Measurements from ENCODE around the gene SMIM38.

Gene SMIM38

DNA sequence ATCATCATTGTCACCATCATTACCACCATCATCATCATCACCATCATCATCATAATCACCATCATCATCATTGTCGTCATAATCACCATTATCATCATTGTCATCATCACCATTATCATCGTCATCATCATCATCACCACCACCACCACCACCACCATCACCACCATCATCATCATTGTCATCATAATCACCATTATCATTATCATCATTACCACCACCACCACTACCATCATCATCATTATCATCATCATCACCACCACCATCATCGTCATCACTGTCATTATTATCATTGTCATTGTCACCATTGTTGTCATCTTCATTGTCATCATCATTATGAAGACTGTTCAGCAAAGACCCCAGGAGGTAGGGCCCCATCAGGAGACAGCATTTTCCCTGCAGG lies 33.3 kb downstream of the SMIM38 start:
- DNase-seq = no peak

GRCh38 chr11:69190796-69191536 lies 35.2 kb downstream of the SMIM38 start:
- DNase-seq = no peak

GRCh38 chr11:69192301-69192721 lies 36.6 kb downstream of the SMIM38 start:
- no peak for DNase-seq

- DNase-seq = no peak
Measured at GRCh38 chr11:69193151-69193550, 37.4 kb downstream of the SMIM38 start.

GRCh38 chr11:69193629-69194028 lies 37.9 kb downstream of the SMIM38 start:
- DNase-seq = no peak

DNA sequence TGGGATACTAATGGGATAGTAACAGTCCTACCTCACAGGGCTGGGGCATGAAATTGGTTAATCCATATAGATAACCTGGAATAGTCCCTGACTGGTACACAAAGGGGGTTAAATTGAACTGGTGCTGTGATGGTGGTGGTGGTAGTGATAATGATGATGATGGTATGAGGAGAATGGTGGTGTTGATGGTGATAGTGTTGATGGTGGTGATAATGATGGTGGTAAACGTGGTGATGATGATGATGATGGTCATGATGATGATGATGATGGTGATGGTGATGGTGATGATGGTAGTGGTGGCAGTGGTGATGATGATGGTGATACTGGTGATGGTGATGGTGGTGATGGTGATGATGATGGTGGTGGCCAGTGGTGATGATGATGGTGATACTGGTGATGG lies 38.7 kb downstream of the SMIM38 start:
- no peak for DNase-seq

DNA sequence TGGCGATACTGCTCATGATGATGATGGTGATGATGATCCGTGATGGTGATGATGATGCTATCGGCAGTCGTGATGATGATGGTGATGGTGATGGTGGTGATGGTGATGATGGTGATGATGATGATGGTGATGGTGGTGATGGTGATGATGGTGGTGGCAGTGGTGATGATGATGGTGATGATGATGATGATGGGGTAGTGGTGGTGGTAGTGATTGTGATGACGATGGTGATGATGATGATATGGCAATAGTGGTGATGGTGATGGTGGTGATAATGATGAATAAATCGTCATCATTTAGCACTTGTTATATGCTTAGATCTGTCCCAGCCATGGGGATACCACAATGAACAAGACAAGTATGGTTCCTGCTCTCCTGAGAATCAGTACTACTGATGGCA lies 39.2 kb downstream of the SMIM38 start:
- DNase-seq = no peak

DNA sequence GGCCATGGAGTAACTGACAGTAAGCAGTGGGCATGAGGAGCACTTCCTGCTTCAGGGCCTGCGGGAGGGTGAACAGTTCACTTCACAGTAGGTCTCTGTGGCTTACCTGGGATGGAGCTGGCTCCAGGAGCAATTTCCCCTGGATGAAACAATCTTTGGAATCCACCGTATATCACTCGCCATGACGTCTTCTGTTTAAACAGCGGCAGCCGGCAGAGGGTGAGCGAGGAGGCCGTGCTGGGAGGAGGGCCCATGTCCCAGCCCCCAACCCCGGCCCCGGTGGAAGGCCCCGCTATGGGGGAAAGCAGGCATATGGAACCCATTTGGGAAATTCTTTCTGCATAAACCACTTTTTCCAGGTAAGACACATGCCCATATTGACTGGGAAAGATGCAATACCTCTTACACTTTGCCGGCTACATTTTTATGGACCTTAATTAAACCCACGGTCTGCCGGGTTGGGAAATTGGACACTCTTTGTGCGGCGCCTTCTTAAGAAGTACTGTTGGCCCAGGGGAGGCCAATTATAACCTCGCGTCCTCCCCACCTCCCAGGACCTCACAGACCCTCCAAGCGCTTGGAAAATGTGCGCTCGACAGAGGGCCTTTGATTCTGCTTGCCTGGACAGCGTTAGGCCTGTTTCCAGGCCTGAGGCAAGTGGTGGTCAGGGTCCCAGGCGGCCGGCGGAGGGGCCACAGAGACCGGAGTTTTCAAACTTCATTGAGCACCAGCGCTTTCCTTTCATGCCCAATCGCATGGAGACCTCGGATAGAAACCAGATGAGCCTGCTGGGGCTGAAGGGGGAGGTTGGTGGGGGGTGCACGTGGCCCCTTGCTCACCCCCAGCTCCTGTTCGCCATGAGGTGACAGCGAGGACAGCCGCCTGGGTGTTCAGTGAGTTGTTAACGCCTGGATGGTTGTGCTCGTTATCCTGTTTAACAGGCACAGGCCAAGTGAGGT lies 40.4 kb downstream of the SMIM38 start:
- no peak for DNase-seq

GRCh38 chr11:69196783-69197169 lies 41.0 kb downstream of the SMIM38 start:
- no peak for DNase-seq

DNA sequence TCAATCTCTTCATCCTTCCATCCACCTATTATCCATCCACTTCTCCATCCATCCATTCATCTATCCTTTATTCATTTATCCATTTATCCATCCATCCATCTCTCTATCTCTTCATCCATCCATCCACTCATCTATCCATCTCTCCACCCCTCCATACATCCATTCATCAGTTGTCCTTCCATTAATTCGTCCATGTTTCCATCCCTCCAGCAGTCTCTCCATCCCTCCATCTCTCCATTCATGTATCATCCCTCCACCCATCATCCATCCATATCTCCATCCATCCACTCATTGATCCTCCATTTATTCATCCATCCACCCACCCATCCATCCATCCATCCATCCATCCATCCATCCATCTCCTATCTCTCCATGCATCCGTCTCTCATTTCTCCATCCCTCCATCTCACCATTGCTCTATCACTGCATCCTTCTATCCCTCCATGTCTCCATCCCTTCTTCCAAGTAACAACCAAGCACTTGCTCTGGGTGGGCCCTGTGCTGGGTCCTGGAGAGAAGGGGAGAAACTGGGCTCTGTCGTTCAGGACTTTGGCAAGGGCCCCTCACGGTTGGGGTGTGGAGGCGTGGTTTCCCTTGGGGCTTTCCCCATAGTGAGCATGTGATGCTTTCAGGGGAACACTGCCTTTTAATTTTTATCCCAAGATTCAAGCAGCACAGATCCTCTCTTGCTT lies 43.3 kb downstream of the SMIM38 start:
- DNase-seq = no peak

DNA sequence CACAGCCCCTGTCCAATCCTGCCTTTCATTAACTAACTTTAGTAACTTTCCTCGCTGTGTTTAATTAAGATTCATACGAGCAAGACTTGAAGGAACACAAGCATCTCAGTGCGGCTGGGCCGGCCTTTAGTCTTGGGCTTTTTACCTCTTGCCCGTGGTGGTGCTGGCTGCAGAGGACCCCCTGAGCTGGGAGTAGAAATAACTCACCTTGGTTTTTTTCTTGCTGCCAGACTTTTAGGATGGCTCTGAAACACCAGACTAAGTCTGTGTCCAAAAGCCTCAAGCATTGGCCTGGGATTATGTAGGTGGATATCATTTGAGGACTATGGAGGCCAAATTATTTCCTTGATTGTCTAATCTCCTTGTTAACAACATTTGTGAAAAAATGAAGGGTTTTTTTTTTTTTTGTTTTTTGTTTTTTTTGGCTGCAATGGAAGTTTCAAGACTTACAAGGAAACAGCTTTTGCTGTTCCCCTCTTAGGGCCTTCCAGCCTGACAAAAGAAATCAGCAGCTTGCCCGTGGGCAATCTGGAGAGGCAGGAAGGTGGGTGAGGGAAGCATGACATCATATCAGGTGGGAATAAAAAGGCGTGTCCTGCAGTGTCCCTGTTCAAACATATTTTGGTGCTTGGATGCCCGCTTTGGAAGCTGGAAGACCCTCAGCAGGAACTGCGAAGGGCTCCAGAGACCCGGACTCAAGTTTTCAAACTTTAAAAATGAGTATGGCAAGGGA lies 44.0 kb downstream of the SMIM38 start:
- DNase-seq = no peak

DNA sequence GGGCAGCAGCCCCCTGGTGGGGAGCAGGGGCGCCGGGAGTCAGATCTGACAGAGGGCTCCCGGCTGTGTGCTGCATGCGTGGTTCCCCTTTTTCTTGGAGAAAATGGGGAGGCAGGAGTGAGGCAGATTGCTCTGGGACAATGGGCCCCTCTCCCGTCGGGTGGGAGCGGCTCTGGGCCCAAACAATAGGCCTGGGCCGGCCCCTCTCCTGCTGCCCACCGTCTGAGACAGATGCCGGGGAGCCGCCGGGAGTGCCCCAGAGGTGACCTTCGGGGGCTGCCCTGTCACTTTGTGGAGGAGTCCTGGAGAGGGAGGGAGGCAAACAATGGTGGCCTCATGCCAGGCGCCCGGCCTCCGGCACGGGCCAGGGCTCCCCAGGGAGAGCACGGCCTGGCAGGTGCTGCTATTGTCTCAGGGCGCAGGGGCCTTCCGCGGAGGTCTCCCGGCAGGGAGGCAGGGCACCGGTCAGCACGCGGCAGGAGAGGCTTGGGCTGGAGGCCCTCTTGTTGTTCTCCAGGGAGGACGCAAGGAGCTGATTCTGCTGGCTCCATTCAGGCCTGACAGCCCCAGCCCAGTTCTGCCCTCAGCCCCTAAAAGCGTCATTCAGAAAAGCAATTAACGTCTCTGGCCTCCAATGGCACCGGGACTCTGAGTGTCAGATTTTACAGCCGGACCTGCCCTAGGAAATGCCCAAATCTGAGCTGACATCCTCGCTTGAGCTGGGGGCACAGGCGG lies 44.8 kb downstream of the SMIM38 start:
- no peak for DNase-seq

DNA sequence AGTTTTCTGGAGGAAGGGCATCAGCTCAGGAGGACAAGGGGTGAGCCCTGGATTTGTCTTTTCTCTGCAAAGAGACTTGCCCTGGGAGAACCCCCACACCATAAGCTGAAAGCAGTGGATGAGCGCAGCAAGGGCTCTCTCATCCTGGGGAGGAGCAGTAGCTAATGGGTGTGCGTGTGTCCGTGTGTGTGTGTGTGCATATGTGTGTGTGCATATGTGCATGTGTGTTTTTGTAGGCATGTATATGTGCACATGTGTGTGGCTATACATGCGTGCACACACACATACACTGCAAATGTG lies 45.3 kb downstream of the SMIM38 start:
- DNase-seq = no peak

DNA sequence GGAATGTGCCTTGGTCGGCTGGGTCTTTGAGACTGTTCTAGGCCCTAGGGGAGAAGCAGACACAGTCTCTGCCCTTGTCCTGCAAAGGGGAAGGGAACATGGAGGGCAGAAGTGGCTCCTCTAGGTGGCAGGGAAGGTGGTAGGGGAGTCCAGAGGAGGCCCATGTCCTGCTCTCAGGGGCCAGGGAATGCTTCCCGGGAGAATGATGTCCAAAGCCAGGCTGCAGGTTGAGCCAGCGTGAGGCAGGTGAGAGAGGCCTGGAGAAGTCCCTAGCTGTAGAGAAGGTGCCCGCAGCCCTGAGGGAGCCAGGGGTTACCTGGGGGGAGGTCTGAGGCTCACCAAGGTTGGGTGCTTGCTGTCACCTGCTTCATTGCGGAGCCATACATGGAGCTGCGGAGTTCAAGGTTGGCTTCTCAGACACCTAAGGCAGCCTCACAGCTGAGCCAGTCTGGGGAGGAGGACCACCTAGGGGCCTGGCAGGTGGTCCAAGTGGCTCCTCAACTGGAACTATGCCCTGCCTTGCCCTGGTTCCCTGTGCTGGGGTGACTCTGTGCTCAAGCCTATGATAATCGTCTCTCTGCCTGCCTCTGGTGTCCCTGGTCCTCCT lies 46.1 kb downstream of the SMIM38 start:
- no peak for DNase-seq

DNA sequence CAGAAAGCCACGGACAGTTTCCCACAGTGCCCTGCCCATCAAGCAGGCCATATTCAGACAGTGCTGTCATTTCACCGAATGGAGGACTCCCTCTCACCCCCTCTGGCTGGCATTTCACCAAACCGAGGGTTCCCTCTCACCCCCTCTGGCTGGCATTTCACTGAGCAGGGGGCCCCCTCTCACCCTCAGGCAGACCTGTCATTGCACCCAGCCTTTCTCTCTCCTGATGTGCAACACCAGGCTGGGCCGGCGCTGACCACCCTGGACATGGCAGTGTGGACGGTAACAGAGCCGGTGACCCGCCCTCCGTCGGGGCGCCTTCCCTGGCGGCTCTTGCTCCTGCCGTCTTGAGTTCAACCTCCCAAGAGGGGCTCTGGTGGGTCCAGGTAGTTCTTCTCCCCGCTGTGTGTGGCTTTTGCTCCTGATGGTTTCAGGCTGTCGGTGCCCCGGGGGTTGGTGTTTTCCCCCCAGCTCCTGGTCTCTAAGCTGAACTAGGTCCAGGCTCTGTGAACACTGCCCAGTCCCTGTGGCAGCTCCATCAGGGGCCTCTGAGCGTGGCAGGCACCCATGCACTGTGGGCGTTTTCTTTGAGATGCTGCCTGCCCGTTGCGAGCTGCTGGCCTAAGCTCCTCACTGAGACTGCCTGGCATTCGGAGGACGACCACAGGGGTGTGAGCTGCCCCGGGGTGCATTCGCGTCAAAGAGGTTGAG lies 46.9 kb downstream of the SMIM38 start:
- no peak for DNase-seq

- DNase-seq = no peak
Measured at GRCh38 chr11:69203381-69203780, 47.6 kb downstream of the SMIM38 start.

GRCh38 chr11:69203901-69204245 lies 48.1 kb downstream of the SMIM38 start:
- no peak for DNase-seq

DNA sequence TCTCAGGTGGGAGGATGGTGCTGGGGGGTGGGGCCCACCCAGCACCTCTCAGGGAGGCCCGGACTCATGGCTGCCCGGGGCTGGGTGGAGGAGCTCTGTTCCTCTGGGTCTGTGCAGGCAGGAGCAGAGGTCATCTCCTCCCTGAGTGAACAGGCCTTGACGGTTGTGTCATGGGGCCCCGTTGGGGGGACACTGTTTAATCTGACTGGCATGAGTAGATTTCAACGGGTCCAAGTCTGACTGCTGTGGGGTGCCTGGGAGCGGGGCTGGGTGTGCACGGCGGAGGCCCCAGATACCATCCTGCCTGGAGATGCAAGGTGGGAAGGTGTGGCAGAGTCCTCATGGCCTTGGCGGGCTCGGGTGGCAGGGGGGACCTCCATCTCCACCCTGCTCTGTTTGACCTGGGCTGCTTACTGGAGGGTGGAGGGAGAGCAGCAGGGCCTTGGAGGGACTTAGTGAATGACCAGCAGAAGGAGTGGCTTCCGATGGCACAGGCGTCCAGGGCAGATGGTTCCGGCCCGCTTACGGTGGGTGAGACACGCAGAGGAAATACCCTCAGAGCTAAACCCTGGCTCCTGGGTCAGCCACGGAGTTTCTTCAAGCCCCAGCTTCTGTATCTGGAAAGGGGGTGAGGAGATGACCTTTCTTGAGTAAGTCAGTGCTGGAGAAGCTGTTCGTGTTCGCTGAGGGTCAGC lies 48.7 kb downstream of the SMIM38 start:
- no peak for DNase-seq

- no peak for DNase-seq
Measured at GRCh38 chr11:69204941-69205742, 49.4 kb downstream of the SMIM38 start.

Measured in CD4-positive, alpha-beta T cell treated with Interleukin-4 for 4 hours (primary cell).